HFF-Myc (cell line): ENCODE data around the gene PF4V1.

ENCODE experiments used
- DNase-seq: peaks from one replicate; pipeline ENCODE4 v3.0.0-alpha.2; 2011; ENCODE audit warnings: low read depth; ENCODE audit errors: extremely low read depth
- H3K4me3 ChIP-seq: replicated peaks from 2 replicates; pipeline ENCODE4 v1.5.1; 2011; ENCODE audit warnings: low read depth, mild to moderate bottlenecking, control low read depth, low read length
- CTCF ChIP-seq: IDR thresholded peaks from 2 replicates; pipeline ENCODE4 v1.5.1; 2012; ENCODE audit warnings: mild to moderate bottlenecking, low read depth, low read length, control low read depth; ENCODE audit errors: missing control alignments

Gene PF4V1

GRCh38 chr4:73853246-73853704 is at the start of gene PF4V1:
TSS of gene PF4V1 (plus strand) at chr4:73853296. CDS start at chr4:73853363, 67 bp downstream.
- DNase-seq, result no peak
- peak within 1 kb of the TSS; percentile 18 for H3K4me3 ChIP-seq

GRCh38 chr4:73810191-73810590 is 42.9 kb upstream of the PF4V1 start:
- no peak for DNase-seq
- H3K4me3 ChIP-seq, result no peak overlapping the region
- TF ChIP-seq CTCF, result no peak

More at GRCh38 chr4:73853246-73853704, at the start of gene PF4V1:
- TF ChIP-seq CTCF, result peak; percentile 30

- no peak for TF ChIP-seq CTCF
- no peak overlapping the region for H3K4me3 ChIP-seq
- DNase-seq, result no peak
Observed at GRCh38 chr4:73811841-73812240, 41.3 kb upstream of the PF4V1 start.

- H3K4me3 ChIP-seq, result no peak overlapping the region
- TF ChIP-seq CTCF, result no peak
- DNase-seq, result no peak
Observed at GRCh38 chr4:73814679-73815078, 38.4 kb upstream of the PF4V1 start.

GRCh38 chr4:73815145-73815544 is 38.0 kb upstream of the PF4V1 start:
- DNase-seq, result no peak
- no peak overlapping the region for H3K4me3 ChIP-seq
- TF ChIP-seq CTCF, result no peak

- peak; percentile 52 for DNase-seq
- no peak for TF ChIP-seq CTCF
- no peak overlapping the region for H3K4me3 ChIP-seq
Observed at GRCh38 chr4:73816814-73817213, 36.3 kb upstream of the PF4V1 start.

GRCh38 chr4:73817341-73817740 is 35.8 kb upstream of the PF4V1 start:
- DNase-seq, result no peak
- no peak overlapping the region for H3K4me3 ChIP-seq
- no peak for TF ChIP-seq CTCF
